Measurements from ENCODE around the gene C1orf116. TPM values are rescaled to one million over a fixed set of nuclear protein-coding genes. Genes with fewer than 3 reads are reported as not detected.

Gene C1orf116
- polyA plus RNA-seq, 1 donor (not counting 4 experiments of a cell fraction or from before 2014, with no cell fraction given) = 69.2 TPM

- no peaks in the 10 kb centered on the region for H3K9me1 ChIP-seq (ENCODE audit: control insufficient read depth, extremely low read depth, insufficient read depth, low read length)
- FAIRE-seq = no peak
These were observed 37.4 kb upstream of the C1orf116 start for GRCh38 chr1:207069858-207070506.

GRCh38 chr1:207069061-207069460, 36.5 kb upstream of the C1orf116 start:
- no peaks in the 10 kb centered on the region for H3K9me3 ChIP-seq (ENCODE audit: control insufficient read depth, low read depth, low read length)
- peaks cover 13% of the 10 kb centered on the region for H3K4me1 ChIP-seq (ENCODE audit: control insufficient read depth, extremely low read depth, insufficient read depth, low read length)
- H3K4me2 ChIP-seq (ENCODE audit: control insufficient read depth, extremely low read depth, insufficient read depth, low read depth, low read length) = no peak overlapping the region
- FAIRE-seq = no peak
- no peak for DNase-seq (ENCODE audit: low read depth, low spot score)
- no peaks in the 10 kb centered on the region for H3K27me3 ChIP-seq (ENCODE audit: control insufficient read depth, extremely low read depth, insufficient read depth, low read length)
- no peak overlapping the region for H3K4me3 ChIP-seq (ENCODE audit: control insufficient read depth in 2 of 3, extremely low read depth in 1 of 3, insufficient read depth in 2 of 3, low read depth in 1 of 3, low read length in 3 of 3)
- H2AFZ ChIP-seq (ENCODE audit: control insufficient read depth, low read length) = no peak overlapping the region
- no peaks in the 10 kb centered on the region for H3K79me2 ChIP-seq (ENCODE audit: control insufficient read depth, insufficient read depth, low read length)
- no peaks in the 10 kb centered on the region for H3K9me1 ChIP-seq (ENCODE audit: control insufficient read depth, extremely low read depth, insufficient read depth, low read length)
- no peak overlapping the region for H3K9ac ChIP-seq (ENCODE audit: control insufficient read depth, extremely low read depth, insufficient read depth, low read length)
- TF ChIP-seq CTCF (optimal IDR thresholded peaks at IDR 0.05 in 1 of 3, IDR thresholded peaks at IDR 0.05 in 1 of 3, conservative IDR thresholded peaks at IDR 0.05 in 1 of 3; ENCODE audit: extremely low read depth in 1 of 3, insufficient read depth in 2 of 3, low read length in 3 of 3) (no peak), EZH2 (IDR thresholded peaks at IDR 0.05; ENCODE audit: low read length) (no peak)
- H4K20me1 ChIP-seq (ENCODE audit: control insufficient read depth, extremely low read depth, insufficient read depth, low read length) = no peaks in the 10 kb centered on the region
- dilution Hi-C loops (cut with MboI; ENCODE audit: extremely low pct_ligation_motif_present, low sequenced_read_pairs) = no loop called here
- no peak overlapping the region for H3K27ac ChIP-seq (ENCODE audit: control insufficient read depth, insufficient read depth, low read length)
- peaks cover 31 to 36% of the 10 kb centered on the region in 2 experiments for H3K36me3 ChIP-seq (ENCODE audit: control insufficient read depth in 2 of 2, extremely low read depth in 1 of 2, insufficient read depth in 2 of 2, low read length in 2 of 2)

More at GRCh38 chr1:207069858-207070506, 37.4 kb upstream of the C1orf116 start:
- H3K36me3 ChIP-seq (ENCODE audit: control insufficient read depth in 2 of 2, extremely low read depth in 1 of 2, insufficient read depth in 2 of 2, low read length in 2 of 2) = peaks cover 32 to 34% of the 10 kb centered on the region in 2 experiments
- H3K9me3 ChIP-seq (ENCODE audit: control insufficient read depth, low read depth, low read length) = no peaks in the 10 kb centered on the region
- H3K27ac ChIP-seq (ENCODE audit: control insufficient read depth, insufficient read depth, low read length) = no peak overlapping the region
- H2AFZ ChIP-seq (ENCODE audit: control insufficient read depth, low read length) = no peak overlapping the region
- no peak for TF ChIP-seq CTCF (optimal IDR thresholded peaks at IDR 0.05 in 1 of 3, IDR thresholded peaks at IDR 0.05 in 1 of 3, conservative IDR thresholded peaks at IDR 0.05 in 1 of 3; ENCODE audit: extremely low read depth in 1 of 3, insufficient read depth in 2 of 3, low read length in 3 of 3)
- no peak for TF ChIP-seq EZH2 (IDR thresholded peaks at IDR 0.05; ENCODE audit: low read length)
- no peak overlapping the region for H3K9ac ChIP-seq (ENCODE audit: control insufficient read depth, extremely low read depth, insufficient read depth, low read length)
- H3K27me3 ChIP-seq (ENCODE audit: control insufficient read depth, extremely low read depth, insufficient read depth, low read length) = no peaks in the 10 kb centered on the region
- no peaks in the 10 kb centered on the region for H3K79me2 ChIP-seq (ENCODE audit: control insufficient read depth, insufficient read depth, low read length)
- DNase-seq (ENCODE audit: low read depth, low spot score) = no peak
- no peak overlapping the region for H3K4me3 ChIP-seq (ENCODE audit: control insufficient read depth in 2 of 3, extremely low read depth in 1 of 3, insufficient read depth in 2 of 3, low read depth in 1 of 3, low read length in 3 of 3)
- H3K4me2 ChIP-seq (ENCODE audit: control insufficient read depth, extremely low read depth, insufficient read depth, low read depth, low read length) = no peak overlapping the region
- peaks cover 22% of the 10 kb centered on the region for H3K4me1 ChIP-seq (ENCODE audit: control insufficient read depth, extremely low read depth, insufficient read depth, low read length)
- H4K20me1 ChIP-seq (ENCODE audit: control insufficient read depth, extremely low read depth, insufficient read depth, low read length) = no peaks in the 10 kb centered on the region
- dilution Hi-C loops (cut with MboI; ENCODE audit: extremely low pct_ligation_motif_present, low sequenced_read_pairs) = no loop called here
